CD4-positive, CD25-positive, alpha-beta regulatory T cell (primary cell): ENCODE data around the gene PHACTR3. TPM values are rescaled to one million over a fixed set of nuclear protein-coding genes. Genes with fewer than 3 reads are reported as not detected.
A peak's percentile ranks its signal among the peaks of the same experiment; 100 is the strongest.
"Not testable (repeated sequence)": the region's sequence is repeated elsewhere in the genome, so short reads cannot be mapped to it uniquely, and the experiment has no call there.

Experiments used
- ATAC-seq, 2 donors: fragments of 150-1000 bp; cut with Tn5 transposase; one replicate each; pipeline ENCODE4 v1.10.0; 2021; ENCODE audit warnings: low read depth in 2 of 2, moderate number of reproducible peaks in 2 of 2, moderate library complexity in 1 of 2
- DNase-seq, 3 donors: peaks; one replicate each; pipeline versions ENCODE4 v3.0.0 to v3.0.0-alpha.2; 2012 to 2022; ENCODE audit warnings: mixed read lengths in 1 of 3
- H3K27ac ChIP-seq: one replicate; pipeline ENCODE4 v1.7.0; 2013; ENCODE audit warnings: mild to moderate bottlenecking, low read length; ENCODE audit not compliant: insufficient read depth, poor library complexity, severe bottlenecking
- H3K27me3 ChIP-seq: one replicate; pipeline ENCODE4 v1.7.0; 2013; ENCODE audit warnings: low read length; ENCODE audit not compliant: control insufficient read depth, insufficient read depth
- H3K36me3 ChIP-seq: one replicate; pipeline ENCODE4 v1.7.0; 2013; ENCODE audit warnings: mild to moderate bottlenecking, low read length, moderate library complexity; ENCODE audit not compliant: control insufficient read depth, insufficient read depth
- H3K4me1 ChIP-seq: 2 replicates; pipeline ENCODE4 v1.7.0; 2013; ENCODE audit warnings: mild to moderate bottlenecking, low read length; ENCODE audit not compliant: insufficient read depth, control insufficient read depth, poor library complexity, severe bottlenecking
- H3K4me3 ChIP-seq: one replicate; pipeline ENCODE4 v1.7.0; 2013; ENCODE audit warnings: low read depth, mild to moderate bottlenecking, low read length, moderate library complexity
- H3K9me3 ChIP-seq, 2 experiments: 1 replicate in 1 of 2; 2 replicates in 1 of 2; pipeline ENCODE4 v1.7.0; 2013; ENCODE audit warnings: low read length in 2 of 2, mild to moderate bottlenecking in 1 of 2, moderate library complexity in 1 of 2; ENCODE audit not compliant: control insufficient read depth in 2 of 2
- H3K27ac Mint-ChIP-seq, 3 donors: one replicate each; pipeline ENCODE4 v1.8.0; 2020 to 2022; ENCODE audit warnings: mild to moderate bottlenecking in 3 of 3, mixed read lengths in 3 of 3, moderate library complexity in 2 of 3
- H3K27me3 Mint-ChIP-seq: one replicate; pipeline ENCODE4 v1.8.0; 2022; ENCODE audit warnings: mild to moderate bottlenecking, mixed read lengths
- H3K36me3 Mint-ChIP-seq: one replicate; pipeline ENCODE4 v1.8.0; 2020; ENCODE audit warnings: mixed read lengths
- H3K4me1 Mint-ChIP-seq, 4 donors: one replicate each; pipeline ENCODE4 v1.8.0; 2020 to 2022; ENCODE audit warnings: mixed read lengths in 4 of 4, mild to moderate bottlenecking in 1 of 4
- H3K4me3 Mint-ChIP-seq, 4 donors: one replicate each; pipeline ENCODE4 v1.8.0; 2020 to 2022; ENCODE audit warnings: mild to moderate bottlenecking in 4 of 4, mixed read lengths in 4 of 4, moderate library complexity in 3 of 4
- H3K9me3 Mint-ChIP-seq, 7 donors: one replicate each; pipeline ENCODE4 v1.8.0; 2020 to 2022; ENCODE audit warnings: mixed read lengths in 7 of 7, mild to moderate bottlenecking in 3 of 7, moderate library complexity in 2 of 7
- polyA plus RNA-seq, 4 donors: library from polyadenylated mRNA; unstranded; fragments of 300-500 nt; fragmentation: Illumina TruSeq; gene quantifications; one replicate each; pipeline ENCODE4 v1.2.3, GENCODE V29; 2021
- total RNA-seq: library from RNA; stranded (reverse); gene quantifications from one replicate; pipeline ENCODE4 v1.2.3, GENCODE V29; 2022

The PHACTR3 gene
- total and polyA plus RNA-seq, 5 donors from 2014 or later: not detected

GRCh38 chr20:59837623-59838394 lies 233.5 kb downstream of the PHACTR3 start:
- Mint-ChIP-seq H3K4me3 (no peak overlapping the region), H3K27me3 (peaks cover 12% of the 10 kb centered on the region), H3K9me3 (no peaks in the 10 kb centered on the region), H3K36me3 (no peaks in the 10 kb centered on the region), H3K27ac (no peak overlapping the region), H3K4me1 (peaks cover 0 to 3% (median 1%) of the 10 kb centered on the region in 4 donors)
- Histone ChIP-seq H3K27me3 (peaks cover 5% of the 10 kb centered on the region), H3K9me3 (no peaks in the 10 kb centered on the region), H3K4me3 (no peak overlapping the region), H3K36me3 (no peaks in the 10 kb centered on the region), H3K27ac (no peak overlapping the region), H3K4me1 (no peaks in the 10 kb centered on the region)
- no peak for ATAC-seq
- no peak for DNase-seq

GRCh38 chr20:59839400-59839799 lies 235.1 kb downstream of the PHACTR3 start:
- ATAC-seq: no peak
- Mint-ChIP-seq H3K36me3 (no peaks in the 10 kb centered on the region), H3K4me3 (no peak overlapping the region), H3K4me1 (peaks cover 0 to 3% (median 1%) of the 10 kb centered on the region in 4 donors), H3K9me3 (no peaks in the 10 kb centered on the region), H3K27ac (no peak overlapping the region), H3K27me3 (peaks cover 12% of the 10 kb centered on the region)
- no peaks in the 10 kb centered on the region for H3K4me1 ChIP-seq
- no peak for DNase-seq
- no peak overlapping the region for H3K27ac ChIP-seq
- H3K27me3 ChIP-seq: peaks cover 3% of the 10 kb centered on the region
- no peaks in the 10 kb centered on the region for H3K9me3 ChIP-seq
- H3K4me3 ChIP-seq: no peak overlapping the region
- H3K36me3 ChIP-seq: no peaks in the 10 kb centered on the region

GRCh38 chr20:59845472-59845871 lies 241.1 kb downstream of the PHACTR3 start:
- H3K9me3 ChIP-seq: no peaks in the 10 kb centered on the region
- H3K36me3 Mint-ChIP-seq: no peaks in the 10 kb centered on the region
- no peaks in the 10 kb centered on the region for H3K4me1 ChIP-seq
- DNase-seq: no peak
- H3K36me3 ChIP-seq: no peaks in the 10 kb centered on the region
- peaks cover 9% of the 10 kb centered on the region for H3K27me3 Mint-ChIP-seq
- no peak overlapping the region for H3K27ac ChIP-seq
- no peaks in the 10 kb centered on the region for H3K4me1 Mint-ChIP-seq
- H3K27me3 ChIP-seq: no peaks in the 10 kb centered on the region
- no peak overlapping the region for H3K4me3 ChIP-seq
- no peaks in the 10 kb centered on the region for H3K9me3 Mint-ChIP-seq
- no peak overlapping the region for H3K4me3 Mint-ChIP-seq
- no peak for ATAC-seq
- no peak overlapping the region for H3K27ac Mint-ChIP-seq

GRCh38 chr20:59848182-59848581 lies 243.8 kb downstream of the PHACTR3 start:
- Histone ChIP-seq H3K9me3 (no peaks in the 10 kb centered on the region), H3K27me3 (no peaks in the 10 kb centered on the region), H3K4me1 (no peaks in the 10 kb centered on the region), H3K27ac (no peak overlapping the region), H3K4me3 (no peak overlapping the region), H3K36me3 (no peaks in the 10 kb centered on the region)
- H3K4me3 Mint-ChIP-seq: no peak overlapping the region
- no peaks in the 10 kb centered on the region for H3K9me3 Mint-ChIP-seq
- ATAC-seq (no peak), DNase-seq (no peak)
- H3K27ac Mint-ChIP-seq: no peak overlapping the region
- H3K36me3 Mint-ChIP-seq: no peaks in the 10 kb centered on the region
- H3K4me1 Mint-ChIP-seq: no peaks in the 10 kb centered on the region
- peaks cover 4% of the 10 kb centered on the region for H3K27me3 Mint-ChIP-seq

- ATAC-seq: no peak
These were observed 245.8 kb downstream of the PHACTR3 start for GRCh38 chr20:59850018-59850641.

GRCh38 chr20:59856526-59856925 lies 252.2 kb downstream of the PHACTR3 start:
- H3K4me3 ChIP-seq, H3K27me3 ChIP-seq, DNase-seq, ATAC-seq, H3K36me3 Mint-ChIP-seq, H3K4me1 Mint-ChIP-seq, H3K4me3 Mint-ChIP-seq, H3K27me3 Mint-ChIP-seq, H3K36me3 ChIP-seq, H3K27ac ChIP-seq, H3K27ac Mint-ChIP-seq, H3K9me3 ChIP-seq, H3K4me1 ChIP-seq: not testable (repeated sequence)
- peaks cover 0 to 10% (median 3%) of the 10 kb centered on the region in 7 donors for H3K9me3 Mint-ChIP-seq

More at GRCh38 chr20:59850018-59850641, 245.8 kb downstream of the PHACTR3 start:
- Mint-ChIP-seq H3K27me3 (peaks cover 4% of the 10 kb centered on the region), H3K9me3 (no peaks in the 10 kb centered on the region), H3K4me3 (no peak overlapping the region), H3K36me3 (no peaks in the 10 kb centered on the region), H3K4me1 (no peaks in the 10 kb centered on the region), H3K27ac (no peak overlapping the region)
- no peaks in the 10 kb centered on the region for H3K9me3 ChIP-seq
- peak in 2 of 3 donors; percentile 5 to 40 for DNase-seq
- H3K27me3 ChIP-seq: no peaks in the 10 kb centered on the region
- H3K4me3 ChIP-seq: no peak overlapping the region
- H3K36me3 ChIP-seq: no peaks in the 10 kb centered on the region
- H3K27ac ChIP-seq: no peak overlapping the region
- H3K4me1 ChIP-seq: no peaks in the 10 kb centered on the region

- H3K36me3 ChIP-seq, DNase-seq, H3K4me3 Mint-ChIP-seq, H3K27ac ChIP-seq, H3K4me3 ChIP-seq, ATAC-seq, H3K4me1 Mint-ChIP-seq, H3K36me3 Mint-ChIP-seq, H3K27me3 ChIP-seq, H3K27ac Mint-ChIP-seq, H3K9me3 ChIP-seq, H3K4me1 ChIP-seq, H3K27me3 Mint-ChIP-seq: not testable (repeated sequence)
- H3K9me3 Mint-ChIP-seq: peaks cover 0 to 10% (median 3%) of the 10 kb centered on the region in 7 donors
These were observed 252.6 kb downstream of the PHACTR3 start for GRCh38 chr20:59856941-59857340.

GRCh38 chr20:59857966-59858365 lies 253.6 kb downstream of the PHACTR3 start:
- ATAC-seq (no peak), DNase-seq (no peak)
- Histone ChIP-seq H3K9me3 (no peaks in the 10 kb centered on the region), H3K27me3 (peaks cover 4% of the 10 kb centered on the region), H3K27ac (no peak overlapping the region), H3K4me1 (no peaks in the 10 kb centered on the region), H3K4me3 (no peak overlapping the region), H3K36me3 (no peaks in the 10 kb centered on the region)
- Mint-ChIP-seq H3K27ac (no peak overlapping the region), H3K36me3 (peaks cover 4% of the 10 kb centered on the region), H3K4me3 (no peak overlapping the region), H3K27me3 (peaks cover 15% of the 10 kb centered on the region), H3K4me1 (no peaks in the 10 kb centered on the region), H3K9me3 (peaks cover 0 to 10% (median 3%) of the 10 kb centered on the region in 7 donors)
